ENCODE measurements around the gene FAM13A.
"Not testable (repeated sequence)": the region's sequence is repeated elsewhere in the genome, so short reads cannot be mapped to it uniquely, and the experiment has no call there.

FAM13A gene

GRCh38 chr4:88995874-88996273 lies 61.1 kb downstream of the FAM13A start:
- Mint-ChIP-seq H3K36me3 (no peaks in the 10 kb centered on the region), H3K4me1 (no peaks in the 10 kb centered on the region), H3K9me3 (no peaks in the 10 kb centered on the region), H3K27ac (no peak overlapping the region), H3K4me3 (no peak overlapping the region)
- ATAC-seq (no peak), DNase-seq (ENCODE audit: low spot score in 2 of 2) (no peak)

DNA sequence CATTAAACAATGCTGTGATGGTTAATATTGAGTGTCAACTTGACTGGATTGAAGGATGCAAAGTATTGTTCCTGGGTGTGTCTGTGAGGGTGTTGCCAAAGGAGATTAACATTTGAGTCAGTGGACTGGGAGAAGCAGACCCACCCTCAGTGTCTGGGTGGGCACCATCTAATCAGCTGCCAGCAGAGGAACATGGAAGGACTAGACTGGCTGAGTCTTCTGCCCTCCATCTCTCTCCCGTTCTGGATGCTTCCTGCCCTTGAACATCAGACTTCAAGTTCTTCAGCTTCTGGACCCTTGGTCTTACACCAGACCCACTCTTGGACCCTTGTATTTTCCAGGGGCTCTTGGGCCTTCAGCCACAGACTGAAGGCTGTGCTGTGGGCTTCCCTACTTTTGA lies 61.7 kb downstream of the FAM13A start:
- ATAC-seq; H3K4me1 Mint-ChIP-seq; DNase-seq (ENCODE audit: low spot score in 2 of 2): not testable (repeated sequence)

GRCh38 chr4:88993246-88993645 lies 63.7 kb downstream of the FAM13A start:
- Mint-ChIP-seq H3K4me3 (no peak overlapping the region), H3K4me1 (no peaks in the 10 kb centered on the region), H3K9me3 (no peaks in the 10 kb centered on the region), H3K36me3 (no peaks in the 10 kb centered on the region), H3K27ac (no peak overlapping the region)
- ATAC-seq (no peak), DNase-seq (ENCODE audit: low spot score in 2 of 2) (no peak)

More for the DNA sequence above, 61.7 kb downstream of the FAM13A start:
- H3K27ac Mint-ChIP-seq, H3K4me3 Mint-ChIP-seq, H3K36me3 Mint-ChIP-seq, H3K9me3 Mint-ChIP-seq: not testable (repeated sequence)

DNA sequence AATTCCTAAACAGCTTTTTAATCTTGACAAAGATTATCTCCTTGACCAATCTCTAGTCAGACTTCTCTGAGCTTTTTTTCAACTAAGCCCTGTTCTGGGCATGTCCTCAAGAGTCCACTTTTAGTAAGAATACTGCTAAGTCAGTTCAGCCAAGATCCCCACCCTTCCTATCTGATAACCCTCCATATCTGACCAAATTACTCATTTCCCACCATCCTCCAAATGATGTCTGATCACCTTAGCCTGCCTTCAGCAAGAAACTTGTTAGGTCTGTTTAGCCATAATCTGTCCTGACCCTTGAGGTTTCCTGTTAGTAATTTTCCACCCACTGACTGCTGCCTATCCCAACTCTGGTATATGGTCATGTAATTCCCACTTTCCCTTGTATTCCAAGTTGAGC lies 65.2 kb downstream of the FAM13A start:
- Mint-ChIP-seq H3K4me1 (no peaks in the 10 kb centered on the region), H3K4me3 (no peak overlapping the region), H3K9me3 (no peaks in the 10 kb centered on the region), H3K27ac (no peak overlapping the region), H3K36me3 (no peaks in the 10 kb centered on the region)
- DNase-seq (ENCODE audit: low spot score in 2 of 2) = no peak
- no peak for ATAC-seq

GRCh38 chr4:88989990-88990389 lies 67.0 kb downstream of the FAM13A start:
- Mint-ChIP-seq H3K27ac (no peak overlapping the region), H3K4me3 (no peak overlapping the region), H3K36me3 (no peaks in the 10 kb centered on the region), H3K9me3 (no peaks in the 10 kb centered on the region), H3K4me1 (no peaks in the 10 kb centered on the region)
- DNase-seq (ENCODE audit: low spot score in 2 of 2) (no peak), ATAC-seq (no peak)

DNA sequence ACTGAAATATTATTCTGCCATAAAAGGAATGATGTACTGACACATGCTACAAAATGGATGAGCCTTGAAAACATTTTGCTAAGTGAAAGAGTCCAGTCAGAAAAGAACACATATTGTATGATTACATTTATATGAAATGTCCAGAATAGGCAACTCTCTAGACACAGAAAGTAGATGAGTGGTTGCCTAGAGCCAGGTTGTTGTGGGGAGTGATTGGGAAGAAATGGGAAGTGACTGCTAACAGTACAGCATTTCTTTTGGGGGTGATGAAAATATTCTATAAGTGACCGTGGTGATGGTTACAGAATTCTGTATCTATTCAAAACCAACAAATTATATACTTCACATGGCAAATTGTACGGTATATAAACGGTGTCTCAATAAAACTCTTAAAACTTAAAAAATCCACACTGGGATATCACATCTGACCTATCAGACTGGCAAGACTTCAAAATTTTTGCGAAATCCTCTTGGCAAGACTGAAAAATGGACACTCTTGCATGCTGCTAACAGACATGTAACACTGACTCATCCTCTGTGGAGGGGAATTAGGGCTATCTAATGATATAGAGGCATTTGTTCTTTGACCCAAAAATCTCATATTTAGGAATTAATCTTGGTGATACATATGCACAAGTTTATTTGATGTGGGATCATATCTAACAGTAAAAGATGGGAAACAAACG lies 71.8 kb downstream of the FAM13A start:
- no peak for DNase-seq (ENCODE audit: low spot score in 2 of 2)

GRCh38 chr4:88982757-88983156 lies 74.2 kb downstream of the FAM13A start:
- ATAC-seq (no peak), DNase-seq (ENCODE audit: low spot score in 2 of 2) (no peak)
- Mint-ChIP-seq H3K27ac (no peak overlapping the region), H3K36me3 (no peaks in the 10 kb centered on the region), H3K4me3 (no peak overlapping the region), H3K4me1 (no peaks in the 10 kb centered on the region), H3K9me3 (no peaks in the 10 kb centered on the region)

More for the DNA sequence above, 71.8 kb downstream of the FAM13A start:
- no peaks in the 10 kb centered on the region for H3K4me1 Mint-ChIP-seq
- ATAC-seq = no peak
- H3K27ac Mint-ChIP-seq = no peak overlapping the region
- no peak overlapping the region for H3K4me3 Mint-ChIP-seq
- H3K9me3 Mint-ChIP-seq = no peaks in the 10 kb centered on the region
- H3K36me3 Mint-ChIP-seq = no peaks in the 10 kb centered on the region

GRCh38 chr4:88981993-88982392 lies 75.0 kb downstream of the FAM13A start:
- H3K4me3 Mint-ChIP-seq = no peak overlapping the region
- DNase-seq (ENCODE audit: low spot score in 2 of 2) (no peak), ATAC-seq (no peak)
- H3K36me3 Mint-ChIP-seq = no peaks in the 10 kb centered on the region
- no peaks in the 10 kb centered on the region for H3K9me3 Mint-ChIP-seq
- no peak overlapping the region for H3K27ac Mint-ChIP-seq
- H3K4me1 Mint-ChIP-seq = no peaks in the 10 kb centered on the region

- Mint-ChIP-seq H3K9me3 (no peaks in the 10 kb centered on the region), H3K4me3 (no peak overlapping the region), H3K4me1 (no peaks in the 10 kb centered on the region), H3K36me3 (no peaks in the 10 kb centered on the region), H3K27ac (no peak overlapping the region)
- DNase-seq (ENCODE audit: low spot score in 2 of 2) (no peak), ATAC-seq (no peak)
Observed at GRCh38 chr4:88981556-88981955, 75.4 kb downstream of the FAM13A start.

GRCh38 chr4:88979276-88979675 lies 77.7 kb downstream of the FAM13A start:
- no peaks in the 10 kb centered on the region for H3K36me3 Mint-ChIP-seq
- no peak overlapping the region for H3K27ac Mint-ChIP-seq
- no peaks in the 10 kb centered on the region for H3K4me1 Mint-ChIP-seq
- H3K9me3 Mint-ChIP-seq = no peaks in the 10 kb centered on the region
- DNase-seq (ENCODE audit: low spot score in 2 of 2) = no peak
- no peak for ATAC-seq
- no peak overlapping the region for H3K4me3 Mint-ChIP-seq

- Mint-ChIP-seq H3K4me3 (no peak overlapping the region), H3K4me1 (no peaks in the 10 kb centered on the region), H3K36me3 (no peaks in the 10 kb centered on the region), H3K27ac (no peak overlapping the region), H3K9me3 (peaks cover 3% of the 10 kb centered on the region)
- ATAC-seq (no peak), DNase-seq (ENCODE audit: low spot score in 2 of 2) (no peak)
Observed at GRCh38 chr4:88976775-88977035, 80.3 kb downstream of the FAM13A start.

DNA sequence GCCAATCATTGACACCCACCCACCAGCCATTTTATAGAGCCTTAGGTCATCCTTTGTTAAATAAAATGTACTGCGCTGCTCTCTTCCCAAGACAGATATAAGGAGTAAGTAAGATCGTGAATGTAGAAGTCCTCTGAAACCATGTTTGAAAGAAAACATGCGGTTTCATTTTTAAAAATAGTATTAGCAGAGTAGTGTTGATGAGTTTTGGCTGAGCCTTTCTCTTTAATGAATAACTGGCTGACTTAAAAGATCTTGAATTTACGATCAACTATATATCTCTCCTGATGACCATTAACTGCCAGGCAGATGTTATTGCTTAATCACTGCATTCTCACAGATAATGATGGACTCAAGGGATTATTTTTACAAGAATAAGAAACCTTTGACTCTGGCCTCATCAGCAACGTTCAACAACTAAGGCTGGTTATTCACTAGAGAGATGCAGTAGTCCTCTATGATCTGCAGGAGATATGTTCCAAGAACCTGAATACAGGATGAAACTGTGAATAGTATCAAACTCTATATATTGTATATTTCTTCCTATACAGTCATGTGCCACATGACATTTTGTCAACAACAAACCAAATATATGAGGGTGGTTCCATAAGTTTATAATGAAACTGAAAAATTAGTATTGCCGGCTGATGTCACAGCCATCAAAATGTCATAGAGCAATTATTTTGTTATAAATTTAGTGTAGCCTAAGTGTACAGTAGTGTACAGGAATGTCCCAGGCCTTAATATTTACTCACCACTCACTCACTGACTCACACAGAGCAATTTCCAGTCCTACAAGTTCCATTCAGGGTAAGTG lies 80.8 kb downstream of the FAM13A start:
- Mint-ChIP-seq H3K4me3 (no peak overlapping the region), H3K4me1 (no peaks in the 10 kb centered on the region), H3K9me3 (peaks cover 3% of the 10 kb centered on the region), H3K36me3 (no peaks in the 10 kb centered on the region), H3K27ac (no peak overlapping the region)
- DNase-seq (ENCODE audit: low spot score in 2 of 2) (no peak), ATAC-seq (no peak)

DNA sequence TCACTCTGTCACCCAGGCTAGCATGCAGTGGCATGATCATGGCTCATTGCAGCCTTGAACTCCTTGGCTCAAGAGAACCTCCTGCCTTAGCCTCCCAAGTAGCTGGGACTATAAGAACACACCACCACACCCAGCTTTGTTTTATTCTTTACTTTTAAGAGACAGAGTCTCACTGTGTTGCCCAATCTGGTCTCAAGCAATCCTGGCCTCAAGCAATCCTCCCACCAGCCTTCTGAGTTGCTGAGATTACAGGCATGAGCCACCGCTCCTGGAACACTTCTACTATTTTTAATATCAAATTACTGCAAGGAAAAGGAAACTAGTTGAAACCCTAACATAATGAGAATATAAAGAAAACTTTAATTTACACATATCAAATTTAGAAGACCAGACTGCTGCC lies 85.4 kb downstream of the FAM13A start:
- Mint-ChIP-seq H3K27ac (no peak overlapping the region), H3K9me3 (peaks cover 3% of the 10 kb centered on the region), H3K4me3 (no peak overlapping the region), H3K36me3 (no peaks in the 10 kb centered on the region), H3K4me1 (no peaks in the 10 kb centered on the region)
- no peak for ATAC-seq
- no peak for DNase-seq (ENCODE audit: low spot score in 2 of 2)

DNA sequence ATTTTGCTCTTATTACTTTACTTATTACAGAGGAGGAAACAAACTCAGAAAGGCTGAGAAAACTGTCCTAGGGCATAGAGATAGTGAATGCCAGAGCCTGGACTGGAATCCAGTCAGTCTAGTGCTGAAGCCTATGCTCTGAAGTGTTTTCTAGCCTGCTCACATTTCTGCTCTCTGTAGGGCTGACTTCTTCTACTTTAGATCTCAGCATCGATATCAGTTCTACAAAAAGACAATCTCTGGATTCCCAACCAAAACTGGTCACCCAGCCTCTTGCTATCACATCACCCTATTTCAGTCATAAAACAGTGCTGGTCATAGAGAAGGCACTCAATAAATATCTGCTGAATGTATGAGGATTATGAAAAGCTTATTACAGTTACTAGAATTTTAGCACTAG lies 87.2 kb downstream of the FAM13A start:
- H3K9me3 Mint-ChIP-seq = peaks cover 3% of the 10 kb centered on the region
- no peaks in the 10 kb centered on the region for H3K36me3 Mint-ChIP-seq
- H3K27ac Mint-ChIP-seq = no peak overlapping the region
- DNase-seq (ENCODE audit: low spot score in 2 of 2) (no peak), ATAC-seq (no peak)
- H3K4me1 Mint-ChIP-seq = no peaks in the 10 kb centered on the region
- H3K4me3 Mint-ChIP-seq = no peak overlapping the region

DNA sequence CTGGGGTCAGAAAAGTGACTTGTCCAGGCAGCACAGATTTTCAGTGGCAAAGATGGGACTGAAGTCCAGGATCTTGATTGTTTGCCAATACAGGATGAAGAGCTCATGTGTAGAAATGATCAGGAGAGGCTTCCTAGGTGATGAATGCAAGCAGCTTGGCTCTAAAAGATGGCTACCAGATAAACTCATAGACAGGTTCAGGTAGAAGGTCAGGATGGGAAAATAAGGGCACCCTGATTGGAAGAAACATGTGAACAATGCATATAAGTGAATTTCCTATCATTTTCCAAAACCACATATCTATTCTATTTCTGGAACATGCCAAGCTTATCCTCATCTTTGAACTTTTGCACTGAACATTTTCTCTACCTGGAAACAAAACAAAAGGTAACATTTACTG lies 87.7 kb downstream of the FAM13A start:
- ATAC-seq = no peak
- no peaks in the 10 kb centered on the region for H3K36me3 Mint-ChIP-seq
- no peak for DNase-seq (ENCODE audit: low spot score in 2 of 2)
- peaks cover 3% of the 10 kb centered on the region for H3K9me3 Mint-ChIP-seq
- no peak overlapping the region for H3K4me3 Mint-ChIP-seq
- no peak overlapping the region for H3K27ac Mint-ChIP-seq
- no peaks in the 10 kb centered on the region for H3K4me1 Mint-ChIP-seq

GRCh38 chr4:88967883-88968331 lies 89.1 kb downstream of the FAM13A start:
- DNase-seq (ENCODE audit: low spot score in 2 of 2) = no peak
- ATAC-seq = no peak
- no peak overlapping the region for H3K4me3 Mint-ChIP-seq

More at GRCh38 chr4:88967883-88968331, 89.1 kb downstream of the FAM13A start:
- H3K9me3 Mint-ChIP-seq = peaks cover under 1% of the 10 kb centered on the region
- H3K36me3 Mint-ChIP-seq = no peaks in the 10 kb centered on the region
- H3K4me1 Mint-ChIP-seq = no peaks in the 10 kb centered on the region
- H3K27ac Mint-ChIP-seq = no peak overlapping the region
